Stimulated activated CD8-positive, alpha-beta memory T cell treated with anti-CD3 and anti-CD28 coated beads, Interleukin-7, amount 100 ng/mL, for 1 hour (primary cell): Measurements from ENCODE around the gene CUL9.
A peak's percentile ranks its signal among the peaks of the same experiment; 100 is the strongest.
"Not testable (repeated sequence)": the region's sequence is repeated elsewhere in the genome, so short reads cannot be mapped to it uniquely, and the experiment has no call there.

Experiments
- DNase-seq, 2 donors: peaks; one replicate each; pipeline ENCODE4 v3.0.0-alpha.2; 2020; ENCODE audit warnings: low read depth in 2 of 2

Gene CUL9

GRCh38 chr6:43181942-43182860 is at the start of gene CUL9:
TSS of gene CUL9 (plus strand) at chr6:43182196. CDS start at chr6:43184311, 2,115 bp downstream.
- DNase-seq: peak; percentile 59 to 61

- DNase-seq: no peak
Observed at GRCh38 chr6:43138267-43138666, 43.7 kb upstream of the CUL9 start.

DNA sequence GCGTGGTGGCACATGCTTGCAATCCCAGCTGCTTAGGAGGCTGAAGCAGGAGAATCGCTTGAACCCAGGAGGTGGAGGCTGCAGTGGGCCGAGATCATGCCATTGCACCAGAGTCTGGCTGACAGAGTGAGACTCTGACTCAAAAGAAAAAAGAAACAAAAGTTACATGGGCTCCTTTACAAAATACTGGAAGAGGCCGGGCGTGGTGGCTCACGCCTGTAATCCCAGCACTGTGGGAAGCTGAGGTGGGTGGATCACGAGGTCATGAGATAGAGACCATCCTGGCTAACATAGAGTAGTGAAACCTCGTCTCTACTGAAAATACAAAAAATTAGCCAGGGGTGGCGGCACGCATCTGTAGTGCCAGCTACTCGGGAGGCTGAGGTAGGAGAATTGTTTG is 42.0 kb upstream of the CUL9 start:
- DNase-seq: not testable (repeated sequence)

DNA sequence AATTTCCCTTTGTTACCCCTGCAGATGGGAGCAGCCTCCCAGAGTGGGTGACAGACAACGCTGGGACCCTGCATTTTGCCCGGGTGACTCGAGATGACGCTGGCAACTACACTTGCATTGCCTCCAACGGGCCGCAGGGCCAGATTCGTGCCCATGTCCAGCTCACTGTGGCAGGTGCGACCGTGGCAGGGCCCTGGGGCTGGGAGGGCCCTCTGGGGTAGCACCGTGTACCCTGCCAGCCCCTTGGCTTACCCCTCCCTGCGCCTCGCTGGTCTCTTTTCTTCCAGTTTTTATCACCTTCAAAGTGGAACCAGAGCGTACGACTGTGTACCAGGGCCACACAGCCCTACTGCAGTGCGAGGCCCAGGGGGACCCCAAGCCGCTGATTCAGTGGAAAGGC is 40.4 kb upstream of the CUL9 start:
- DNase-seq: no peak

- DNase-seq: no peak
Observed at GRCh38 chr6:43142101-43142500, 39.9 kb upstream of the CUL9 start.

DNA sequence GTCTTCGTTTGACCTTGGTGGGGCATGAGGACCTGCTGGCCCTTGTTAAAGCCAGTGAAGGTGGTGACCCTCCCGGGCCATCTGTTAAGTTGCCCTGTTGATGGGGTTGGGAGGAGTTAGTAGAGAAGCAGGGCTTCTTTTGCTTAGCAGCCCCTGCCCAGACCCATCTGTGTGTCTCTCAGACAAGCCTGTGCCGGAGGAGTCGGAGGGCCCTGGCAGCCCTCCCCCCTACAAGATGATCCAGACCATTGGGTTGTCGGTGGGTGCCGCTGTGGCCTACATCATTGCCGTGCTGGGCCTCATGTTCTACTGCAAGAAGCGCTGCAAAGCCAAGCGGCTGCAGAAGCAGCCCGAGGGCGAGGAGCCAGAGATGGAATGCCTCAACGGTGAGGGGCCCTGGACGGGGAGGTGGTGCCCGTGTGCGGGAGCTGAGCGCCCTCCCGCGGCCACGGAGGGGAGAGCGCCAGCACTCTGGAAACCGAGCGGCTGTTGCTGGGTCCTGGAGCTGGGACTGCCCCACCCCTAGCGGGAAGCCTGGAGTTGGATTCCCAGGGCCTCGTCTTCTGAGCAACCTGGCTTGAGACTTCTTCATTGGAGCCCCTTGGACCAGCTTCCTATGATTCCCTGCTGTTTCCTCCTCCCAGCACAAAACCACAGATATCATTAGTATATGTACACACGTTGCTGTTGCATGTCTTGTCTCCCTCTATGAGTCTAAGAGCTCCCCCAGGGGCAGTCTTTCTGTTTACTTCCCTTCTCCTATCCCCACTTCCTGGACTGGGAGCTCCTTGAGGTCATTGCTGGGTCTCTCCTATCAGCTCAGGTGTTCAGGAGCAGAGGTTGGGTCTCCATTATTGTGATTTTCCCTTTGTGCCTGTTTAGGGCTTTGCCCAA is 38.5 kb upstream of the CUL9 start:
- peak; percentile 51 to 60 for DNase-seq

DNA sequence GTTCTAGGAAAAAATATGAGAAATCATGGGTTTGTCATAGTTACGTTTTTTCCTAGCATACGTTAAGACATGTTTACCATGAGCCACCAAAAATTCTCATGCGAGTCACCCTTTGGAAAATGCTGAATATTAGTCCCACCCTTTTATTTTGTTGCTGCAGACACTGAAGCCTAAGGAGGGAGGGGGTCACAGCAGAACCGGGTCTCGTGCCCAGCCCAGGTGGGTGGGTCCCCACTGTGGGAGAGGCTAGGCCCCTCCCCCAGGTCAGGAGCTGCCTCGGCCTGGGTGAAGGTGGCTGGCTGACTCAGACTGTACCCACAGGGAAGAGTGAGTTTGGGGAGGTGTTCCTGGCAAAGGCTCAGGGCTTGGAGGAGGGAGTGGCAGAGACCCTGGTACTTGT is 37.1 kb upstream of the CUL9 start:
- DNase-seq: no peak

GRCh38 chr6:43146261-43146660 is 35.7 kb upstream of the CUL9 start:
- no peak for DNase-seq

GRCh38 chr6:43146709-43147688 is 35.0 kb upstream of the CUL9 start:
- DNase-seq: no peak

DNA sequence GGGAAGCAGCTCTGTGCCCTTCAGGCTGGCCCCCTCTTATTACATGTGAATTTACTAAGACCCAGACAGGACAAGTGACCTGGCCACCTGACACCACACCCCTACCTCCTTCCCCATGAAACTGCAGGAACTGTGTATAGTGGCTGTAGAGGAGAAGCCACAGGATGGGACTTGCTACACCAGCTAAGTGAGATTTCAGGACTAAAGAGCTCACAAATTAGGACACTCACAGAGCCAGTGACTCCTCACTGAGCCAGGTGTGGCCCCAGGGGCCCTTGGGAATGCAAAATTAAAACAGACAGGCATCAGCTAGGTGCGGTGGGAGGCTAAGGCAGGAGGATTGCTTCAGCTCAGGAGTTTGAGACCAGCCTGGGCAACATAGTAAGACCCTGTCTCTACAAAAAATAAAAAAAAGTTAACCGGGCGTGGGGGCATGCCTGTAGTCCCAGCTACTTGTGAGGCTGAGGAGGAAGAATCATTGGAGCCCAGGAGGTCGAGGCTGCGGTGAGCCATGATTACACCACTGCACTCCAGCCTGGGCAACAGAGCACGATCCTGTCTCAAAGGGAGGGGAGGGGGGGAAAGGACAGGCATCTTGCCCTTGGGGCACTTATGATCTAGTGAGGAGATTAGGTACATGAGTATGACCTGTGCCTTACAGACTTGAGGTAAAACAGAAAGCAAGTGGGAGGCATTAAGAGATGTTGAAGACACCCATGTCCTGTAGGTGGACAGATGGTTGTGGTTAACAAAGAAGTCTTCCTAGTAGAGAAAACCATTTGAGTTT is 34.1 kb upstream of the CUL9 start:
- DNase-seq: no peak

DNA sequence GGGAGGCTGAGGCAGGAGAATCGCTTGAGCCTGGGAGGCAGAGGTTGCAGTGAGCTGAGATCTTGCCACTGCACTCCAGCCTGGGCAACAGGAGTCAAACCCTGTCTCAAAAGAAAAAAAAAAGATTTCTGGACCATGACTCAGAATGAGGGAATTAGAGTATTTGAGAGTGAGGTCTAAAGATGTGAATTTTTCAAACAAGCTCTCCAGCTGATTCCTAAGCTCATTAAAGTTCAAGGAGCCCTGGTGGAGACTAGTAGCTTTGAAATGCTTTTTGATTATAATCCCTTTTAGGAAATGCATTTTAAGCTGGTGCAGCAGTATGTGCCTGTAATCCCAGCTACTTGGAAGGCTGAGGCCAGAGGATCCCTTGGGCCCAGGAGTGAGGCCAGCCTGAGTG is 32.7 kb upstream of the CUL9 start:
- no peak for DNase-seq

- DNase-seq: no peak
Observed at GRCh38 chr6:43150051-43150751, 31.8 kb upstream of the CUL9 start.

GRCh38 chr6:43159599-43159998 is 22.4 kb upstream of the CUL9 start:
- no peak for DNase-seq

DNA sequence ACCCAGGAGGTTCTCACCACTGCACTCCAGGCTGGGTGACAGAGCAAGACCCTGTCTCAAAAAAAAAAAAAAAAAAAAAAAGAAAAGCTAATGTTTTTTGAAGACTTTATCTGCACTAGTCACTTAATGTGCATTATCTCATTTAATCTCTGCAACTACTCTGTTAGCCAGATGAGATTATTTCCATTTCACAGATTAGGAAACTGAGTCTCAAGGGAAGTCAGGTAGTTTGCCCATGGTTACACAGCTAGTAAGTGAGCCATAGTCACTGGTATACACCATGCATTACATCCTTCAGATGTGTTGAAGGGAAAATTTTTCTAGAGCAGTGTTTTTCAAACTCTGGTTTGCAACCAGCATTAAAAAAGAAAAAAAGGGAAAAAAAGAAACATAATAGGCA is 18.1 kb upstream of the CUL9 start:
- DNase-seq: no peak

DNA sequence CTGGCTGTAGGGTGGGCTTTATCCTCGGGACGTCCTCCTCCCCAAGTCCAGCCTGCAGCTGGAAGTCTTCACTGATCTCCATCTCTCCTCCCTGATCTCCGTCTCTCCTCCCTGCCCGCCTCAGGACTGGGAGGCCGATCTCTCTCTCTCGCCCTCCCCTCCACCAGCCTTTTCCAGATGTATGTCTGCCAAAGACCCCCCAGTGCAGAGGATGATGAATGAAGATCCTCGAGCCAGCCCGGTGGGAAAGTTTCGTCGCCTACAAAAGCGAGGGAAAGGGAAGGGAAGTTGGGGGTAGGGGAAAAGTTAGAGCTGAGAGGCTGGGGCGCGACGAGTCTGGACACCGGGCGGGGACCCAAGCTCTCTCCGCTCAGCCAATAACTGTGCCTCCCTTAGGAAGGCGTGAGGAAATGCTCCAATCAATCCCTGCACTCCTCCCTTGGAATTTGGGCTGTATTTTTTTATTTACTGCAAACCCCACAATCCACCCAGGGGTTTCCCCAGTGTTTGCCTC is 11.5 kb upstream of the CUL9 start:
- no peak for DNase-seq

GRCh38 chr6:43170931-43171706 is 10.9 kb upstream of the CUL9 start, which contains the start of gene SRF:
TSS of gene SRF (plus strand) at chr6:43171269. CDS start at chr6:43171657, 388 bp downstream.
- DNase-seq: peak; percentile 97 to 98

GRCh38 chr6:43171707-43172103 is 10.3 kb upstream of the CUL9 start:
- DNase-seq: no peak

DNA sequence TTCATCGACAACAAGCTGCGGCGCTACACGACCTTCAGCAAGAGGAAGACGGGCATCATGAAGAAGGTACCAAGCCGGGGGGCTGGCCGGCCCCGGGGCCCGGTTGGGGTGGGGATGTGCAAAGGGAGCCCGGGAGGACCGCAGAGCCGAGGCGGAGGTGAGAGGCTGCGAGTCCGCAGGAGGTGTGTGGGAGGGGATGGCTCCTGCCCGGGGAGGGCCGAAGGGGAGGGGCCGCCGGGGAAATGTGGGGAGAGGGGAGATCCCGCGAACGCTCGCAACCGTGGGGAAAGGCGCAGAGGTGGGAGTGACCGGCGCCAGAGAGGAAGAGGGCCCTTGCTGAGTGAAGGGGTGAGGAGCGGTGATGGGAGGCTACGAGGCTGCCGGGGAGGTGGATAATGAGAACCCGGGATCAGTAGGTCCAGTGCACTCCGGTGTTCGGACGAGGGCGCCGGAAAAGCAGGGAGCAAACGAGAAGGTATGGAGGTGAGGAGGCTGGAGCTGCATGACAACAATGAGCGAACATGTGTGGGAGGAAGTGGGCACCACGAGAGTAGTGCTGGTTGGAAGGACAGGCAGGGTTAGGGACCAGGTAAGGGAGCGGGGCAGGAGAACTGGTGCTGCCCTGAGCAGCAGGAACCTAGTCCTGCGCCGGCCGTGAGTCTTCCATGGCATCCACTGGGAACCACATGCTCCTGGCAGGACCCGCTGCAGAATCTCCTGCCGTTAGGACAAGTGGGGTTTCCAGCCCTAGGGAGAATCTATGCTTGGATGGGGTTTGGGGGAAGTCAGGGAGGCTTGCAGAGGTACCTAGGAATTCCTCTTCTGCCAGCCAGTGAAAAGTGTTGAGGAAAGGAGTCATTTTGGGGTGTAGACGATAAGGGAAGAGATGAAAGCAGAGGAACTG is 9.6 kb upstream of the CUL9 start:
- peak; percentile 15 for DNase-seq
